ENCODE measurements around the gene SLC9A7.

The SLC9A7 gene

DNA sequence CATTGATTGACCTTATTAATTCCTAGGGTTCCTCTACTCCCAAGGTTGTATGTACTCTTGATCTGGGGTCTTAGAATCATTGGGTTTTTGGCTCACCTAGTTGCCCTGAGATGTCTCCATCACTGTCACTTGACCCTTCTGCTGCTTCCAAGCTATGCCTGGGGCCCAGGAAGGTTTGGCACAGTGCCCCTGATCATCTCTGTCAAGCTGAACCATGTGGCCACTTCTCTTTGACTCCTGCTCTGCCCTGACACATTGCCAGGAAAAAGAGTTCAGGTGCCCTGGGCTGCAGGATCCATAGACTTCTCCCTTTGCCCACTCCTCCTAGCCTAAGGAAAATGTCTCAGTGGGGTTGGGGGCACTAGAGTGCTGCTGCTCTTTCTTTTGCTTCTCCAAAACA, 189.3 kb downstream of the SLC9A7 start:
- no peak for DNase-seq

DNA sequence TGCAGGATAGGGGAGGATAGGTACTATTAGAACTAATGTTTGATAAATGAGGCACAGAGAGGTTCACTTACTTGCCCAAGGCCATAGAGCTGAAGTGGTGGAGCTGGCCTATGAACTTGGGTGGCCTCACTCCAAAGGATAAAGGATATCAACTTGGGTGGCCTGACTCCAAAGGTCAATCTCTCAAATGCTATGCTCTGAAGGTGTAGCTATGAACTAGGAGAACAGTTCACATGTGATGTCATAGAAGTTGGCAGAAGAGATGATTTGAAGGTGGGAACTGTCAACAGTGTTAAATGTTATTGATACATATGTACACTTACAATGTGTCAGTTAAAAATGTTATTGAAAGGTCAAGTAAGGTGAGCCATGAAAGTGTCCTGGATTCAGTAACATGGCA, 191.5 kb downstream of the SLC9A7 start:
- DNase-seq, result no peak

- DNase-seq, result peak; percentile 59
Measured at GRCh38 chrX:46561824-46562657, 196.9 kb downstream of the SLC9A7 start.

DNA sequence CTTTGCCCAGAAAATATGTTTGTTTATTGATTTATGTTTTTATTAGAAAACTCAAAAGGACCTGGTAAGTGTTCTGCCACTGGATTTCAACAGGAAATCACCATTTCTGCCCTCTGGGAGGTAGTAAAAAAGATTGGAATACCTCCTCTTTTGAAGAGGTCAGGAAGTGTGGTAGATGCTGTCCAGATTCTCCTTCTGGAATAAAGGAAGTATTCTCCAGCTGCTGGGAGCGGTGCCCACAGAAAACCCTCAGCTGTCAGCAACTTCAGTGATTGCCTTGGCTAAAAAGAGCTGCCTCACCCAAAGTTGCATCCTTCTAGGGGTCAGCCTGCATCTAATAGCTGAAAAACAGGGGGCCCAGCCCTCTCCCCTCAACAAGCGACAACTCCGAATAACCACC, 199.9 kb downstream of the SLC9A7 start:
- no peak for DNase-seq

GRCh38 chrX:46554942-46555341, 204.0 kb downstream of the SLC9A7 start:
- no peak for DNase-seq

GRCh38 chrX:46553935-46554334, 205.0 kb downstream of the SLC9A7 start:
- DNase-seq, result no peak

DNA sequence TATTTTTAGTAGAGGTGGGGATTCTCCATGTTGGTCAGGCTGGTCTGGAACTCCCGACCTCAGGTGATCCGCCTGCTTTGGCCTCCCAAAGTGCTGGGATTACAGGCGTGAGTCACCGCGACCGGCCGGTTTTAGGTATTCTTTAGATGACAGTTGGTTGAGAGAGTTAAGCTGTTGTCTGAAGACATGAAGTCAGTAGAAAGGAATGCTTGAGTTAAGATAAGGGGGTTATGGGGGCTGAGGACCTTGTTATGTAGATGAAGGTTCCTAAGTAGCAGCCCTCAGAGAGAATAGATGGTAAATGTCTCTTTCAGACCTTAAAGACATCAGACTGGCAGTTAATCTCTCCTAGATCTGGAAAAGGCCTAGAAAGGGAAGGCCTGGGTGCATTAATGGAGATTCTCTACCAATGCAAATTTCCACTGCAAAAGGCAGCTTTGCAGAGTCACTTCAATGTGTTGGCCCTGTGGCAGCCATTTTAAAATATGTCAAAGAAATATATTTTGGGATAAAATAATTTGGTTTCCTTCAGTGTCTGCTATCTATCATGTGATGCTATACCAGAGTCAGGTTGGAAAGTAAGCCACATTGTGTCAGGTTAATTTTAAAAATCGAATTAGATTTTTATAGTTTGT, 207.3 kb downstream of the SLC9A7 start:
- no peak for DNase-seq

GRCh38 chrX:46549914-46550313, 209.0 kb downstream of the SLC9A7 start:
- no peak for DNase-seq
